ENCODE data around the gene LHFPL6.

The LHFPL6 gene

GRCh38 chr13:39483326-39483725 is 119.7 kb downstream of the LHFPL6 start:
- FAIRE-seq (no peak), DNase-seq (ENCODE audit: insufficient read length, low spot score) (no peak)

- no peak for DNase-seq (ENCODE audit: insufficient read length, low spot score)
These were observed 121.5 kb downstream of the LHFPL6 start for GRCh38 chr13:39481491-39481890.

GRCh38 chr13:39474600-39474999 is 128.4 kb downstream of the LHFPL6 start:
- no peak for FAIRE-seq

More at GRCh38 chr13:39481491-39481890, 121.5 kb downstream of the LHFPL6 start:
- no peak for FAIRE-seq

GRCh38 chr13:39469676-39470075 is 133.3 kb downstream of the LHFPL6 start:
- no peak for FAIRE-seq
- DNase-seq (ENCODE audit: insufficient read length, low spot score) = no peak

More at GRCh38 chr13:39474600-39474999, 128.4 kb downstream of the LHFPL6 start:
- no peak for DNase-seq (ENCODE audit: insufficient read length, low spot score)

GRCh38 chr13:39468306-39468705 is 134.7 kb downstream of the LHFPL6 start:
- no peak for FAIRE-seq
- no peak for DNase-seq (ENCODE audit: insufficient read length, low spot score)

- FAIRE-seq (no peak), DNase-seq (ENCODE audit: insufficient read length, low spot score) (no peak)
These were observed 139.4 kb downstream of the LHFPL6 start for GRCh38 chr13:39463611-39464010.

- DNase-seq (ENCODE audit: insufficient read length, low spot score) (no peak), FAIRE-seq (no peak)
These were observed 140.1 kb downstream of the LHFPL6 start for GRCh38 chr13:39462906-39463305.

- FAIRE-seq (no peak), DNase-seq (ENCODE audit: insufficient read length, low spot score) (no peak)
These were observed 140.6 kb downstream of the LHFPL6 start for GRCh38 chr13:39462428-39462827.

- FAIRE-seq (no peak), DNase-seq (ENCODE audit: insufficient read length, low spot score) (no peak)
These were observed 141.2 kb downstream of the LHFPL6 start for GRCh38 chr13:39461685-39462266.

GRCh38 chr13:39457274-39457673 is 145.7 kb downstream of the LHFPL6 start:
- no peak for FAIRE-seq
- no peak for DNase-seq (ENCODE audit: insufficient read length, low spot score)

- FAIRE-seq (no peak), DNase-seq (ENCODE audit: insufficient read length, low spot score) (no peak)
These were observed 147.3 kb downstream of the LHFPL6 start for GRCh38 chr13:39455521-39456175.

GRCh38 chr13:39452834-39453233 is 150.2 kb downstream of the LHFPL6 start:
- FAIRE-seq = no peak

GRCh38 chr13:39452417-39452816 is 150.6 kb downstream of the LHFPL6 start:
- FAIRE-seq = no peak
- DNase-seq (ENCODE audit: insufficient read length, low spot score) = no peak

More at GRCh38 chr13:39452834-39453233, 150.2 kb downstream of the LHFPL6 start:
- DNase-seq (ENCODE audit: insufficient read length, low spot score) = no peak

GRCh38 chr13:39451860-39452301 is 151.1 kb downstream of the LHFPL6 start:
- DNase-seq (ENCODE audit: insufficient read length, low spot score) (no peak), FAIRE-seq (no peak)

- no peak for DNase-seq (ENCODE audit: insufficient read length, low spot score)
- FAIRE-seq = no peak
These were observed 151.7 kb downstream of the LHFPL6 start for GRCh38 chr13:39451301-39451700.

GRCh38 chr13:39450176-39450575 is 152.8 kb downstream of the LHFPL6 start:
- FAIRE-seq (no peak), DNase-seq (ENCODE audit: insufficient read length, low spot score) (no peak)

GRCh38 chr13:39448834-39449233 is 154.2 kb downstream of the LHFPL6 start:
- DNase-seq (ENCODE audit: insufficient read length, low spot score) = no peak

GRCh38 chr13:39446865-39447264 is 156.1 kb downstream of the LHFPL6 start:
- no peak for FAIRE-seq
- DNase-seq (ENCODE audit: insufficient read length, low spot score) = no peak

More at GRCh38 chr13:39448834-39449233, 154.2 kb downstream of the LHFPL6 start:
- no peak for FAIRE-seq

GRCh38 chr13:39444866-39445265 is 158.1 kb downstream of the LHFPL6 start:
- FAIRE-seq = no peak
- no peak for DNase-seq (ENCODE audit: insufficient read length, low spot score)

GRCh38 chr13:39433651-39434050 is 169.3 kb downstream of the LHFPL6 start:
- DNase-seq (ENCODE audit: insufficient read length, low spot score) (no peak), FAIRE-seq (no peak)

GRCh38 chr13:39432196-39432595 is 170.8 kb downstream of the LHFPL6 start:
- no peak for DNase-seq (ENCODE audit: insufficient read length, low spot score)
- FAIRE-seq = no peak

GRCh38 chr13:39422845-39423565 is 180.0 kb downstream of the LHFPL6 start:
- FAIRE-seq (no peak), DNase-seq (ENCODE audit: insufficient read length, low spot score) (peak; percentile 5)

Data from HTR-8/SVneo (cell line).